GM18508 (cell line): ENCODE data around the gene DYNC2H1.
"Not testable (repeated sequence)": the region's sequence is repeated elsewhere in the genome, so short reads cannot be mapped to it uniquely, and the experiment has no call there.

Experiments
- ATAC-seq: cut with Tn5 transposase; IDR thresholded peaks from one replicate; pipeline ENCODE4 v1.9.1; 2021; ENCODE audit warnings: moderate number of reproducible peaks; ENCODE audit not compliant: insufficient read depth, unreplicated experiment

Gene DYNC2H1

DNA sequence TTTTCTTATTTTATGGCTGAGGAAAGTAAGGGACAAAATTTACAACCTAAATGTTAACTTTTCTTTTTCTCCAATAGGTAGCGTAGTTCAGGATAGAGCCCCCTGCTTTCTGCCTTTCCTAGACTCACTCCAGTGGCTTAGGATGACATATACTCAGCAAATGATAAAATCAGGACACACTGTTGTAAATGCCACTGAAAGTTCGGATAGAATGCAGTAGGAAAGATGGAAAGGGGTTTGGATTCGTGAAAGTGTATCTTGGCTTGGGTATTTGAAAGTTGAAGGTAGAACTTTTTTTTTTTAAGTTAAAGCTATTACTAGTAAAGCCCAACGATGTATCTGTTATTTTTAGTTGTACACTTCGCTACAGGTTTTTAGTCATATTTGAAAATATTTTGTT is 2.2 kb downstream of the DYNC2H1 start:
- ATAC-seq, result no peak

DNA sequence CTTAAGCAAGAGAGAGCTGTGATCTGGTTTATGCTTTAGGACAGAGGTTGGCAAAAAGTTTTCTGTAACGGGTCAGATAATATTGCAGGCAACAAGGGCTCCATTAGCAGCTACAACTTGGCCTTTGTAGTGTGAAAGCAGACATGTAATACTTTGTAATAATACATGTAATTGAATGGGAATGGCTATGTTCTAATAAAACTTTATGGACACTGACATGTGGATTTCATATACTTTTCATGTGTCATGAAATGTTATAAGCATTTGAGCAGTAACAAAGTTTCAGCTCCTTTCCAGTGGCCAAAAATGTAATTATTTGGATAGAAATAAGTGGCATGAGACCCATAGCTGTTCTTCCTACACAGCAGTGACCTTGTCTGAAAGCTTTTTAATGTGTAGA is 3.1 kb downstream of the DYNC2H1 start:
- ATAC-seq, result no peak

DNA sequence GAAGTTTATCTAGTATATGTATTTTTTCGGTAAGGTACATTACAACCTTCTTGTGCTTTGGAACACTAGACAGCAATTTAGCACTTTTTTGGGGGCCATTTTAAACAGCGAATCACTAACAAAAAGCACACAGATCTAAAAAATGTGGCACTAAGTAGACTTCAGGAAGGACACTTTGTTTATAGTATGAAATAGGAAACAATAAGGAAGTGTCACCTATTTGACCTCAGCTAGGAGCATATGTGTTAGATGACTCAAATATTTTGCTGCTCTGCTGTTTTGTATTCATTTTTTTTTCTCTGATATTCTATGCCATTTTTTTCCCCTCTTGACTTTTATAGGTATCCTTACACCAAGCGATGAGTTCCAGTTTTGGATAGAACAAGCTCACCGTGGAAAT is 5.6 kb downstream of the DYNC2H1 start:
- no peak for ATAC-seq

DNA sequence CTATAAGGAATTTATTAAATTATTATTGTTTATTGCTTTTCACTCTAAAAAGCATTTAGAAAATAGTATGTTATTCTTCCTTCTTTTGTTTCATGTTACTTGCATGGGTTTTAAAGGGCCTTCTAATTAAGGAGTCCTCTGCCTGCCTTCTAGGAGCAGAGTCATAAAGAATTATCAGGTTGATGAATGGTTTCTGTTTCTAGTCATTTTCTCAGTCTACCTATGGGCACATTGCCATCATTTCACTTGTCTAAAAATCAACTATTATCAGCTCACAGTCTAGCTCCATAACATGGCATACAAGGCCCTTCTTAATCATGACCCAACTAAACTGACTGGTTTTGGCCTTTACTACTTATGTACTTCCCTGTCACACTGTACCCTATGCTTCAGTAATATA is 16.2 kb downstream of the DYNC2H1 start:
- no peak for ATAC-seq

DNA sequence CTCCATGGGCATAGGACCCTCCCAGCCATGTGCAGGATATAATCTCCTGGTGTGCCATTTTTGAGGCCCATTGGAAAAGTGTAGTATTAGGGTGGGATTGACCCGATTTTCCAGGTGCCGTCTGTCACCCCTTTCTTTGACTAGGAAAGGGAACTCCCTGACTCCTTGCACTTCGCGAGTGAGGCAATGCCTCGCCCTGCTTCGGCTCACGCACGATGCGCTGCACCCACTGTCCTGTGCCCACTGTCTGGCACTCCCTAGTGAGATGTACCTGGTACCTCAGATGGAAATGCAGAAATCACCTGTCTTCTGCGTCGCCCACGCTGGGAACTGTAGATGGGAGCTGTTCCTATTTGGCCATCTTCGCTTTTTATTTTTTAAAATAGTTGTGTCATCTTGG is 32.8 kb downstream of the DYNC2H1 start:
- ATAC-seq, result not testable (repeated sequence)

DNA sequence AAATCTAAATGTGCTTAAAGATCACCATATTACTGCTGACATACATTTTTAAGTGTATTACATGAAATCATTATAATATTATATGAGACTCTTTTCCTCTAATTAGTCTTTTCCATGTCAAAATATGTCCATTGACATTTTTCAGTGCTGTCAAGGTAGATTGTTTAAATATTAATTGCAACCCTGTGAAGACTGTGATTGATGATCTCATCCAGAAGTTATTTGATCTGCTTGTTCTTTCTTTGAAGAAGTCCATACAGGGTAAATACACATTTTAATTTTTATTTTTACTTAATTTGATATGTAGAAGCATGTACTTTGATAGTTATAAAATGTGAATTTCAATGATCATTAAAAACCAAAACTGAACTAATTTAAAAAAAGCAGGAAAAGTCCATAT is 38.4 kb downstream of the DYNC2H1 start:
- ATAC-seq, result no peak

DNA sequence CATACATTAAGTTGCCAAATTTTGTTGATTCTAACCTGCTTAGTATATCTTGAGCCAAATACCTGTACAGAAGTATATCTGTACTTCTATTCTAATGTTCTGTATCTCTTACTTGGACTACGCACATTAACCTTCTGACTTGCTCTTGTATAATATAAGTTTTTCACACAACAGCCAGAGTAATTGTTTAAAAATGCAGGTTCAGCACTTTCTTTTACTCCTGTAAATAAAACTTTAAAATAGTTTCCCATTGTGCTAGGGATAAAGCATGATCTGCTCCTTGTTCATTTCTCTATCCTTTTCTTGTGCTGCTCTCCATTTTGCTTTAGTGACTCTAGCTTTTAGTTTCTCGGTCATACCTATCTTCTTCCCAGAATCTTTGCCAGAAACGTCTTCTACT is 48.3 kb downstream of the DYNC2H1 start:
- no peak for ATAC-seq

DNA sequence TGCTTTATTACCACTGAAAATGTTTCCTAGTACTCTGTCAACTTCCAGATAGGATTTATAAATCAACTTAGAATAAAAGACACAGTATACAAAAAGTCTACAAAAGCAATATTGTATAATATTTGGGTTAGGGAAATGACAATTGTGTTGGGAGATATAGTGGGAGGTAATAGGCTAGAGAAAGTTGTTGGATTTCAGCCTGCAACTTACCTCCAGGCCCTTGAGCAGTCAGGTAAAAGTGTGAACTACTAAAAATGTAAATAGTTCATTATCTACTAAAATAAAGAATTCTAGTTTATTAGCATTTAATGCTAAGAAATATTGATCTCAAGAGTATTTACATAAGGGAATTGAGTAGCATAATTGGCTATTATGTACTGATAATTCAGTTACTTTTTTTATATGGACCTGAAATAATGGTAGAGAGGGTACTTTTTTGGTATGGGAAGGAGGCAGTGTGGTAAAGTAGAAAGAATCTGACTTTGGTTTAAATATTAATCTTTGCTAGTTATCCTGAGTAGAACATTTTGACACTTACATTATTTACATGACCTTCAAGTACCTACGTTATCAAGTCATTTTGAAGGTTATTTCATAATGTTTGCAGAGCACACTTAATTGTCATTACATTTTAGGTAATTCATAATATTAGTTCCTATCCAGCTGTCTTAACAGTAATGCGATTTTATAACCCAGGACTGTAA is 55.0 kb downstream of the DYNC2H1 start:
- no peak for ATAC-seq

DNA sequence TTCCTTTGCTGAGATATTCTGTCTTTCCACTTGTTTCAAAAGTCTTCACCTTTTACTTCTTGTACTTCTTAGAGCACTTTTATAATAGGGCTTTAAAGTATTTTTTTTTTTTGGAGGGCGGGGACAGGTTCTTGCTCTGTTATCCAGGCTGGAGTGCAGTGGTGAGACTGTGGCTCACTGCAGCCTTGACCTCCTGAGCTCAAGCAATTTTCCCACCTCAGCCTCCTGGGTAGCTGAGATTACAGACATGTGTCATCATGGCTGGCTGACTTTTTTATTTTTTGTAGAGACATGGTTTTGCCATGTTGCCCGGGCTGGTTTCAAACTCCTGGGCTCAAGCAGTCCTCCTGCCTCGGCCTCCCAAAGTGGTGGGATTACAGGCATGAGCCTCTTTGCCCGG is 57.9 kb downstream of the DYNC2H1 start:
- ATAC-seq, result no peak

DNA sequence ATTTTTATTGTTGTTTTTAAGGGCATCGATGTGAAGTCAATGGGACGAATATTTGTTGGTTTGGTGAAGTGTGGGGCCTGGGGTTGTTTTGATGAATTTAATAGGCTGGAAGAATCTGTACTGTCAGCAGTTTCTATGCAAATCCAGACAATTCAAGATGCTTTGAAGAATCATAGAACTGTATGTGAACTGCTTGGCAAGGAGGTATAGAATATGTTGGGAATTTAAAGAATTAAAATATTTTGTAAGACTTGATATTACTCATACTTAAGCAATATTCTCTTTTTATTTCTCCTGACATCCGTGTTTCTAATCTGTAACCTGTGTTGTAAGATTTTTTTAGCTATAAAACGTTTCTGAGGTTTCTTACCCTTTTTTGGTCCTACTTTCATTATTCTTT is 61.6 kb downstream of the DYNC2H1 start:
- no peak for ATAC-seq

DNA sequence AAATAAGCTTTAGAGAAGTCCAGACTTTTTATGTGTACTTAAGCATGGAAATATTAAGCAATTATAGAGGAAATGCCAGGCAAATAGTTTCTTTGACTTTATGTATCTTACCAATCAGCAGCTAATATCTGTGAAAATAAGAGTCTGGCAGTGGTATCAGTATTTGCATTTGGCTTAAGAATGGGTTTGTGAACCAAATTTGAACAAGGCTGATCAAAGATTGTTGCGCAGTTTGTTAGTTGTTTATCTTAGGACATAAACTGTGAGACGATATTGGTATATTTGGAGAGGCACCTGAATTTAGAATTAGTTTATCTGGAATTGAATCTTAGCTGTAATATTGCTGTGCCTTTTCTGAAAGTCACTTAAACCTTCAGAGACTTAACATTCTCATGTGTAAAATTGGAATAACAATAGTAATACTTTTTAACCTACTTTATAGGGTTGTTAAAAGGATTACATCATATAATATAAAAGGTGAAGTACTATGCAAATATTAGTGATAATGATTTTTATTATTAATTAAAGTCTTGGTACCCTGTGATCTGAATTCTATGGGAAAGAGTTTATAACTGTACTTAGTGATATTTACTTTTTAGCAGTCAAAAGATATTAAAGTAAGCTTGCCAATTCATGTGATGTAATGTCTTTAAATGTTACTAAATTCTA is 66.4 kb downstream of the DYNC2H1 start:
- ATAC-seq, result no peak

DNA sequence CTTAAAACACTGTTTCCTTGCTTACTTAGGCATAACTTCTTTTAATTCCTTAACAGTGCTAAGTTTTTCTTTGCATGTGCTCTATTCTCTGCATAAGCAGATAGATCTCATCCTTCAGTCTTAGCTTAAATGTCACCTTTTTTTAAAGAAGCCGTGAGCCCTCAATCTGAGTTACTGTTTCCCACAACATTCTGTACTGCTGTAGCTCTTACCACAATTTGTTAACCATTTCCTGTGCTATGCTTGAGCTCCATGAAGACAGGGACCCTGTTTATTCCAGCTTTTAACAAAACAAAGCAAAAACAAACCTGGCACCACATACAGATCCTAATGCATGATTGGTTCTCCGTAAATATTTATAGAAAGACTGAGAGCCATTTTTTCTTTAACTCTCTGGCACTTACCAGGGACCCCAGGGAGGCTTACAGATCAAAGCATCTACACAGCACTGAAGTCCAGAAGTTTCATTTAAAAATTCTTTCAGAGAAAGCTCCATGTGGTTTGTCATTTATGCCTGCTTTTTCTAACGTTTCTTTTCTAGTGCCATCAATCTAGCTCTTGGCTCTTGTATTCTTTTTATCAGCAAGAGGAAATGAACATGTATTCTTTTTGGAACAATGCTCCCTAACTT is 74.9 kb downstream of the DYNC2H1 start:
- ATAC-seq, result no peak

DNA sequence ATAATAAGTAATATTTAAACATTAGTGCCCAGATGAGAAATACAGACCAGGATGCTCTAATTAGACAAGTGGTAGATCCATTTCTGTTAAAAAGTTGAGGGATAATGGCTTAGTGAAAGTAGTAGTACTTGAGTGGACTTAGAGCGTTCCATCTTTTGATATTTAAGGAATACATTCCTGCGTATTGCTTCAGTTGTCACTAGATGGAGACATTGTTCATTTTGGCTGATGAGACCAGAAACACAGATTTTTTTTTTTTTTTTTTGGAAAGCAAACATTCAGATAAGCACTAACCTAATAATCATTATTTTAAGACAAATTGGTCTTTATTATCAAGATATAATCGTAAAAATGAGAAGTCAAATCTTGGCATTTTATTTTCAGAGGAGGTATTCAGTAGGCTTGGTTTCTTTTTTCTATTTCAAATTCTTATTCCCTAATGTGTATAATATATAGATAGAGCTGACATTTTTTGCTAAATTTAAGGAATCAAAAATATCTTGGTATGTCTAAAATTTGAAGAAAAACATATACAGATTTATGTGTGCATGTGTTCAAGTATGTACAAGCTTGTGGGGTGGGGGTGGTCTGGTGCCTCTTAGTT is 92.9 kb downstream of the DYNC2H1 start:
- no peak for ATAC-seq

DNA sequence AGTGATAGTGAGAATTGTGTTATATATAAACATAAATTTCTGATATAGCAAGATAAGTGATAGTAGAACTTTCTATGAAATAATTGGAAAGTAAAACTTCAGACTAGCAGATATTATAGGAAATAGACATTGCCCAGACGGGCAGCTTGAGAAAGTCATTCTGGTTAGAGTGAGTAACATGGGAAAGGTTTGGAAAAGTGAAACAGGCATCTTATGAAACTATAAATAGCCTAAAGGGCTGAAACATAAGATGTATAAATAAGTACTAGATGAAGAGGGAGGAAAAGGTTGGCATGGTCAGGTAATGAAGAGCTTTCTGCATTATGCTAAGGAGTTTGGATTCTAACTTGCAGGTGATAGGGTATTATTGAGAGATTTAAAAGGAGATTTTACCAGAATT is 101.3 kb downstream of the DYNC2H1 start:
- ATAC-seq, result no peak

DNA sequence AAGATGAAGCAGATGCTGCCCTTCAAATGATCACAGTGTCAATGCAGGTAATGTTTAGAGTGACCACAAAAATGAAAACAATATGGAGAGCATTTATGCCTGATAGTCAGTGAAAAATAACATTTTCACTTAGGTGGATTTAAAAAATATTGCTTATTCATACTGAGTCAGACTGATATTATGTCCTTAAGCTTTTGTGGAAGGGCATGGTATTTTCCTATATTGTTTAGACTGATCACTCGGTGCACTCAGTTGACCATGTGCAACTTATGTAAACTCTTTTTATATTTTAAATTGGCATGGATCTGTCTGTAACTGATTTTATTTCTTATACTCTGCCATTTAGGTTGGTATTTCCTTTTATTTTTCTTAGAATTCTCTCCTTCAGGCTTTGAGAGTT is 106.6 kb downstream of the DYNC2H1 start:
- no peak for ATAC-seq

DNA sequence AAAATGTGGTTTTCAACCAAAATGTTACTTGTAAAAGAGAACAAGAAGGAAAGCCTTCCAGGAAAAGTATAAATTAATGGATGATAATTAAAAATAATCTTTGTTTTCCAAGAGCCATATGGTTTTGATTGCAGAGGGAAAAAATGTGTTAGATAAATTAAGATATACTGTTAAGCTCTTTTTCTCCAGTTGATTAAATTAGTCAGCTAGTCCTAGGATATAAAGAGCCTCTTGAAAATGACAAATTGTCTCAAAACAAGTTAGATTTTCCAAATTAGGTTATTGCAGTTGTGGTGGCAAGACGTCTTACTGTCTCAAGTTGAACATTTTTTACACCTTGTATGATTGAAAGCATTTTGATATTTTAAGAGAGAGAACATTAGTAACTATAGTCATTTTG is 110.9 kb downstream of the DYNC2H1 start:
- no peak for ATAC-seq

DNA sequence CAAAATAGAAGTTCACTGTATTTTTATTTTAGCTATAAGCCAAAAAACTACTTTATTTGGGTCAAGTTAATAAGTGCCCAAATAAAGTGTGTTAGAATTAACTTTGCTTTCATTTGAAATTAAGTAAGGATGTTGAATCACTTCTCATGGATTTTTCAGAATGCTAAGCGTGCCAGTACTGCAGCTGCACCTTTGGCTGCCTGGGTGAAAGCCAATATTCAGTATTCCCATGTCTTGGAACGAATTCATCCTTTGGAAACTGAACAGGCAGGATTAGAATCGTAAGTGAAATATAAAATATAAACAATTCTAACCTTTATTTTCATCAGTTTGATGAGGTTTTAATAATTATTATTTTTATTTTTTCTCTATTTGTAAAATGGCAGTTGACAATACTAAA is 113.6 kb downstream of the DYNC2H1 start:
- no peak for ATAC-seq

DNA sequence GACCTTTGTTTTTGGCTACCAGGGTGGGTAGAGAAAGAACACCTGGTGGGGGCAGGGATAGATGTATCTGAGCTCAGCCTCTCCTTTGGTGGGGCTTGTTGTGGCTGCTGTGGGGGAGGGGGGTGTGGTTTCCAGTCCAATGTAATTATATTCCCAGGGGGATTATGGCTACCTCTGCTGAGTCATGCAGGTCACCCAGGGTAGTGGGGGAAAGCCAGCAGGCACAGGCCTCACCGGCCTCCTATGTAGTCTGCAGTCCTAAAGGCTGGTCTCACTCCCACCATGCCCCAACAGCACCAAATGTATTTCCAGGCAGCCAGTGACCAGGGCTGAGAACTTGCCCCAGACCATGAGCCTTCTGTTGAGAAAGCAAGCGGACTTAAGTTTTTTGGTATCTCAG is 119.6 kb downstream of the DYNC2H1 start:
- ATAC-seq, result no peak

DNA sequence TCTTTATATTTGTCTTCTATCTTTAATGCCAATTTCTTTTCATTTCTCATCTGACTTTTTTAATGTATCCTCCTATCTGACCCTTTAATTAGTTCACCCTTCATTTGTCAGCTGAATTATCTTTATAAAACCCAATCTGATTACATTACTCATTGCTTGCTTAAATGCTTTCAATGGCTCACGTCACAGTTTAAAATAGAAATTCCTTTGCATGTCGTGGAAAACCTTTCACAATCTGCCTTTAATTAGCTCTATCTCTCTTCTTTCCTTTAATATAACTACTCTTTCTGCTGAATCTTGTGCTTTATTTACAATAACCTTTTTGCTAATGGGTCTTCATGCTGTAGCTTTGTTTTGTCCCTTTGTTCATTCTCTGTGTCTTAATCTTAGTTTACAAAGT is 125.7 kb downstream of the DYNC2H1 start:
- ATAC-seq, result no peak

DNA sequence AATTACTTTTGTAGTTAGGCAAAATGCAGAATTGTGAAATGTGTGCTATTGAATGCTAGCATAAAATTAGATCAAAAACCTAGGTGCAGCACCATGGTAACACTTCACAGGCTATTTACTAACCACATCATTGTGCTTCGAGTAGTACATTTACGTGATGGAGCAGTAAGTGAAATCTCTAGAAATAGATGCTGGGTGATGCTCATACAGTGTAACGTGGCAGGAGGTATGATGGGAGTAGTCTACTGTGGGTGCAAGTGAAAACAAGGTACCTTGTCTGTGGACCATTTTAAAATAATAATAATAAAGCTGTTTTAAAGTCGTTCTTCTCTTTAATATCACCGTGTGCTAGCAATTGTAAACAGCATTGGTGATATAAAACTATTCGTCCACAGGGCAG is 132.3 kb downstream of the DYNC2H1 start:
- ATAC-seq, result no peak

DNA sequence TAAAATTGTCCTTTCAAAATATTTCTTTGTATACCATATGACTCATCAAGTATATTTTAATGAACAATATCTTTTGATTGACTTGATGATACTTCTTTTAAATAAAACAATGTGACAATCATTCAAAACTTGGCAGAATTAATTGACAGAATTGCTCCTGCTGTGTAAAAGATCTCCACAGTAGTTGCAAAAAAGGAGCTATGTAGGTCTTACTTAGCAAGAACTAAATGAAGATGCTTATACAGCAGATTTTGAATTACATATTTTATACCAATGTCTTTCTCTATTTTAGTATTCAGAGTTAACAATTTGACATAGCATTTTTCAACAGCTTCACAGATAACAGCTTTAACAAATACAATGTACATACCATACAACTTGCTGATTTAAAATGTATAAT is 144.9 kb downstream of the DYNC2H1 start:
- ATAC-seq, result no peak
